Heart left ventricle (tissue), 16 donors: Measurements from ENCODE around the gene BCR. TPM values are rescaled to one million over a fixed set of nuclear protein-coding genes. Genes with fewer than 3 reads are reported as not detected.

Experiments used
- ATAC-seq, 4 donors: fragments of 200-7000 bp; cut with Tn5 transposase; one replicate each; pipeline ENCODE4 v1.9.1; 2020 to 2022; ENCODE audit warnings: moderate library complexity in 4 of 4, mild to moderate bottlenecking in 3 of 4, moderate number of reproducible peaks in 1 of 4
- DNase-seq, 5 donors: peaks; one replicate each; pipeline ENCODE4 v3.0.0-alpha.2; 2020
- H3K27ac ChIP-seq, 12 donors: fragments of 200-600 bp; sonication (generic) in 4 of 12; one replicate each; pipeline versions ENCODE4 v1.5.0 to v1.8.0; 2016 to 2022; ENCODE audit warnings: mild to moderate bottlenecking in 2 of 12
- H3K27me3 ChIP-seq, 9 donors: fragments of 200-600 bp; sonication (generic) in 2 of 9; one replicate each; pipeline versions ENCODE4 v1.5.1 to v1.8.0; 2016 to 2022; ENCODE audit warnings: mild to moderate bottlenecking in 3 of 9
- H3K36me3 ChIP-seq, 9 donors: fragments of 200-600 bp; sonication (generic) in 2 of 9; one replicate each; pipeline versions ENCODE4 v1.5.0 to v1.8.0; 2018 to 2022; ENCODE audit warnings: mild to moderate bottlenecking in 2 of 9
- H3K4me1 ChIP-seq, 12 donors: fragments of 200-600 bp; sonication (generic) in 4 of 12; one replicate each; pipeline versions ENCODE4 v1.5.0 to v1.8.0; 2016 to 2022; ENCODE audit warnings: mild to moderate bottlenecking in 3 of 12
- H3K4me3 ChIP-seq, 12 donors: fragments of 200-600 bp; sonication (generic) in 4 of 12; one replicate each; pipeline versions ENCODE4 v1.5.0 to v1.8.0; 2017 to 2022; ENCODE audit warnings: mild to moderate bottlenecking in 9 of 12, moderate library complexity in 4 of 12
- H3K9me3 ChIP-seq, 12 donors: fragments of 200-600 bp; sonication (generic) in 4 of 12; one replicate each; pipeline versions ENCODE4 v1.5.0 to v1.8.0; 2016 to 2022; ENCODE audit warnings: mild to moderate bottlenecking in 1 of 12
- POLR2A ChIP-seq, 2 donors: fragments of 450-650 bp; IDR thresholded peaks; one replicate each; pipeline ENCODE4 v1.6.1; 2017; ENCODE audit warnings: antibody characterized with exemption in 2 of 2, mild to moderate bottlenecking in 2 of 2, moderate library complexity in 2 of 2
- WGBS, 4 donors: extraction: QIAGEN DNeasy Blood & Tissue Kit in 2 of 4; methylation state at CpG; one replicate each; pipeline versions ENCODE4 v1.1.5 to v1.1.7; 2013 to 2018; 5-methylcytosine and 5-hydroxymethylcytosine counted together
- intact Hi-C, 10 donors: fragments of 100-400 bp; cut with DNase I; formaldehyde crosslinking; loops; one replicate each; pipeline versions ENCODE4 v1.11.1 to v1.14.2; 2022
- polyA plus RNA-seq, 2 donors: library from polyadenylated mRNA; stranded (reverse); fragments of 200-250 nt; gene quantifications; one replicate each; pipeline ENCODE4 v1.2.3, GENCODE V29; 2013
- total RNA-seq, 9 donors: library from RNA; depleted of rRNA in 2 of 9; stranded (reverse); fragments of >200 nt in 2 of 9; fragmentation: NEBNext Ultra II Directional in 3 of 9; extraction: Animal tissue kit (Norgen Biotek cat#: 25700) in 3 of 9; gene quantifications; one replicate each; pipeline versions ENCODE4 v1.1.0 to v1.2.4, GENCODE V29; 2016 to 2023
- TF ChIP-seq, protein P1 (sequence below), 12 donors: fragments of 200-600 bp; sonication (generic) in 4 of 12; IDR thresholded peaks; one replicate each; pipeline versions ENCODE4 v1.5.0 to v1.8.0; 2018 to 2022; ENCODE audit warnings: antibody characterized with exemption in 12 of 12, mild to moderate bottlenecking in 5 of 12
- donor health status: ischemic (EF 13 %, LVEDD 7.1; RV severe dilation, severe dysfunction).
- donor health status: healthy with polysubstance abuse.
- donor health status: DM: no; HTN: yes; CAD: no.
- donor health status: DM: no; HTN: no; CAD: no.
- donor health status: ischemic (EF 25% LVEDD 6.9; RV normal size, moderate dysfunction).
- donor health status: ischemic (EF 25% LVEDD 5.7; RV mildly dilated, moderate dysfunction).
- donor health status: healthy.
- donor health status: DM: yes; HTN: yes; CAD: no.
- donor health status: ischemic (EF 35%, LVEDD 5.7; RV mildly dilated, moderate dysfunction).
- donor health status: nonischemic (EF 11% LVEDD 7.7; RV severe dilation, severe dysfunction).
- donor health status: DM: yes; HTN: yes; CAD: no.
- donor health status: PGD.
- donor health status: ischemic (EF 29% LVEDD 5.4; RV normal size, mild dysfunction).
- donor health status: nonischemic (EF 23%, LVEDD 6.1; RV moderate dilation, normal function).

BCR gene
- total and polyA plus RNA-seq, 11 donors: 12.6 to 51.1 (median 28.7) TPM

DNA sequence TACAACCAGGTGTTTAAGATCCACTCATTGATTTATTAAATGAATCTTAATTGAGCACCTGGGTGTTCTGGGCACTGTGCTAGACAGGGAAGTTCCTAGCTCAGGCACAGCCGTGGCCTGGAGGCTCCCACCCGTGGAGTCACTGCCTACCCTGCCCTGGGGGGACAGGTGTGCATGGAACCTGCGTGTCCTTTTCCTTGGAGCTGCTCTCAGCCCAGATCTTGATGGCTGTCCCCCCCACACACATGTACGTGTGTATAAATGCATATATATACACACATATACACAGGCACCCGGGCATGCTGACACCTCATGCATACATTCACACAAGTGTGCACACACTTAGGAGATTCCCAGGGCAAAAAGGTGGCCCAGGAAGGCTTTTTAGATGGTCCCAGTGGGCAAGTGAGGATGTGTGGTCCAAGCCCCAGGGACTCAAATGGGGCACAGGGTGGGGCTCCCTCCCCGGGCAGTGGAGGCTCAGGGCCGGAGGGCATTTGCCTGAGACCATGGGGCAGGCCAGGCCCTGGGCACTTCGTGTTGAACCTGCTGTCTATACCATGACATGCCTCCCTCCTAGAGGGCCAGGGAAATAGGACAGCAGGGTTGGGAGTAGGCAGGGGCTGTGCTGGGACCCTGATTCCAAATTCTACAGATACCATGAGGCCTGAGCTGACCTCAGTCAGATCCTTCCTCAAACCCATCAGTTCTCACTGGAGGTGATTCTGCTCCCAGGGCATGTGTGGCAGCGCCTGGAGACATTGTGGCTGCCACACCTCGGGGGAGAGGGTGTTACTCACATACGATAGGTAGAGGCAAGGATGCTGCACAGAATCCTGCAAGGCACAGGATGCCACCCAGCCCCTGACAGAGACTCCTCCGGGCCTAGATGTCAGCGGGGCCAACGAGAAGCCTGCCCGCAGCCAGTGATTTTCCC lies 77.8 kb downstream of the BCR start:
- H3K27me3 ChIP-seq: no peaks in the 10 kb centered on the region
- ATAC-seq (no peak), DNase-seq (no peak)
- no peaks in the 10 kb centered on the region for H3K9me3 ChIP-seq
- 88 to 95% (median 93%) methylated on average over 8 to 15 of the region's 15 CpGs for WGBS, 4 donors
- H3K4me3 ChIP-seq: no peak overlapping the region
- H3K36me3 ChIP-seq: peaks cover 0 to 40% (median 27%) of the 10 kb centered on the region in 9 donors
- peak overlapping the region in 10 of 12 donors; percentile 64 to 79 (median 72) for H3K27ac ChIP-seq
- no peak for TF ChIP-seq POLR2A (IDR thresholded peaks at IDR 0.05)
- TF ChIP-seq, protein P1, sequence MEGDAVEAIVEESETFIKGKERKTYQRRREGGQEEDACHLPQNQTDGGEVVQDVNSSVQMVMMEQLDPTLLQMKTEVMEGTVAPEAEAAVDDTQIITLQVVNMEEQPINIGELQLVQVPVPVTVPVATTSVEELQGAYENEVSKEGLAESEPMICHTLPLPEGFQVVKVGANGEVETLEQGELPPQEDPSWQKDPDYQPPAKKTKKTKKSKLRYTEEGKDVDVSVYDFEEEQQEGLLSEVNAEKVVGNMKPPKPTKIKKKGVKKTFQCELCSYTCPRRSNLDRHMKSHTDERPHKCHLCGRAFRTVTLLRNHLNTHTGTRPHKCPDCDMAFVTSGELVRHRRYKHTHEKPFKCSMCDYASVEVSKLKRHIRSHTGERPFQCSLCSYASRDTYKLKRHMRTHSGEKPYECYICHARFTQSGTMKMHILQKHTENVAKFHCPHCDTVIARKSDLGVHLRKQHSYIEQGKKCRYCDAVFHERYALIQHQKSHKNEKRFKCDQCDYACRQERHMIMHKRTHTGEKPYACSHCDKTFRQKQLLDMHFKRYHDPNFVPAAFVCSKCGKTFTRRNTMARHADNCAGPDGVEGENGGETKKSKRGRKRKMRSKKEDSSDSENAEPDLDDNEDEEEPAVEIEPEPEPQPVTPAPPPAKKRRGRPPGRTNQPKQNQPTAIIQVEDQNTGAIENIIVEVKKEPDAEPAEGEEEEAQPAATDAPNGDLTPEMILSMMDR (IDR thresholded peaks at IDR 0.05): no peak
- H3K4me1 ChIP-seq: peaks cover 5 to 36% (median 23%) of the 10 kb centered on the region in 12 donors
- intact Hi-C loops: no loop called here

GRCh38 chr22:23258826-23259170 lies 78.5 kb downstream of the BCR start:
- DNase-seq (no peak), ATAC-seq (no peak)
- H3K4me1 ChIP-seq: peaks cover 5 to 36% (median 23%) of the 10 kb centered on the region in 12 donors
- 97 to 98% (median 97%) methylated on average over 8 to 11 of the region's 11 CpGs for WGBS, 4 donors
- H3K4me3 ChIP-seq: no peak overlapping the region
- TF ChIP-seq POLR2A (IDR thresholded peaks at IDR 0.05): no peak
- TF ChIP-seq, protein P1 (IDR thresholded peaks at IDR 0.05): no peak
- no peaks in the 10 kb centered on the region for H3K9me3 ChIP-seq
- no peaks in the 10 kb centered on the region for H3K27me3 ChIP-seq
- intact Hi-C loops: no loop called here
- H3K27ac ChIP-seq: peak overlapping the region in 1 of 12 donors; percentile 79
- peaks cover 0 to 44% (median 28%) of the 10 kb centered on the region in 9 donors for H3K36me3 ChIP-seq

DNA sequence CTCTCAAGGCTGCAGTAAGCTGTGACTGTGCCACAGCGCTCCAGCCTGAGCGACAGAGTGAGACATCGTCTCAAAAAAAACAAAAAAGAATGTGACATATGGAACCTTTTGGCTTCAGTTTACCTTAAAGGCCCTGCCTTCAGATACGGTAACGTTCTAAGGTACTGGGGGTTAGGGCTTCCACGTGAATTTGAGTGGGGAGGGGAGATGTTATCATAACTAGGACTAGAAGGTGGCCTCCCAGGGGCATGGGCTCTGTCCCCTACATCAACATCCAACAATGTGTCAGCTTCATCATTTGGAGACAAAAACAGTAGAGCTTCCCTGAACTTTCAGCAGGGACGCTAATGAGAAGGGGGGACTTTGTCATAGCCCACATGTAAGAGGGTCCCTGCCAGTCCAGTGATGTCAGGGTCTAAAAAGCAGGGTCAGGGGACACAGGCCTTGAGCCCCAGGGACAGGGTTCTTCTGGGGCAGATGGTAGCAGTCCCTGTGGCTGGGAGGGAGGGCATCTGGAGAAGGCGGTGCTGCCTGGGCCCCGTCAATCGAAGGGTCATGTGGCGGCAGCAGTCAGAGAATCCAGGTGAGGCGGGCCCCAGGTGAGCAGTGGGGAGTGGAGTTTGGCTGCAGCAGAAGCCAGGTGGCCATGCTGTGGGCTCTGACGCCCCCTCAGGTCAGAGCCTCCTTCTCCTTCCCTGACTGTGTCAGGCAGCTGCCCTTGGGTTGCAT lies 79.8 kb downstream of the BCR start:
- no peak for DNase-seq
- Histone ChIP-seq H3K27ac (no peak overlapping the region), H3K36me3 (peaks cover 0 to 43% (median 32%) of the 10 kb centered on the region in 9 donors), H3K27me3 (no peaks in the 10 kb centered on the region), H3K4me3 (no peak overlapping the region), H3K4me1 (peaks cover 5 to 36% (median 23%) of the 10 kb centered on the region in 12 donors), H3K9me3 (no peaks in the 10 kb centered on the region)
- no peak for ATAC-seq
- WGBS, 4 donors: 96 to 98% (median 96%) methylated on average over 13 of the region's 13 CpGs
- intact Hi-C loops: loop anchor here in 1 of 10 donors (5.0 kb wide), 1 partner anchor 73 kb away; no protein-coding TSS in a partner anchor
- TF ChIP-seq POLR2A (IDR thresholded peaks at IDR 0.05): no peak
- TF ChIP-seq, protein P1 (IDR thresholded peaks at IDR 0.05): no peak
